ENCODE results near the gene ADAMTSL3. TPM values are rescaled to one million over a fixed set of nuclear protein-coding genes. Genes with fewer than 3 reads are reported as not detected.
A peak's percentile ranks its signal among the peaks of the same experiment; 100 is the strongest.

Gene ADAMTSL3
- total RNA-seq, 1 donor from 2014 or later = 0.41 TPM

DNA sequence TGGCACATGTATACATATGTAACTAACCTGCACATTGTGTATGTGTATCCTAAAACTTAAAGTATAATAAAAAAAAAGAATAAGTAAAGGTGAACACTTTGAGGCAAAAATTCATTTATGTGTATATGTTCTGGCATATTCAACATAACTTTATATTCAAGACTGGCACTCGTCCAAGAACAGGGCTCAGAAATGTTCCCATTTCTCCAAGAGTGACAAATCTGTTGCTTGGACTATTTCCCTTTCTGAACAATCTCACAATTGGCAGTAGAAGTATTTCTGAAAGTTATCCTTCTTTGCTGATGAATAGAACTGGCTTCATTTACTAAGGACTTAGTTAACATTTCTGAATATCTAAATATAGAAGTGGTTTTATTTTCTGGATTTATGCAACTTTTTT, 212.8 kb downstream of the ADAMTSL3 start:
- Histone ChIP-seq H3K27ac (no peak overlapping the region), H3K4me1 (no peaks in the 10 kb centered on the region), H3K36me3 (no peaks in the 10 kb centered on the region), H4K20me1 (ENCODE audit: low read depth) (no peaks in the 10 kb centered on the region), H3K9me3 (ENCODE audit: low read depth) (no peaks in the 10 kb centered on the region), H3K9ac (no peak overlapping the region), H3K79me2 (ENCODE audit: low read depth) (no peaks in the 10 kb centered on the region), H2AFZ (replicated peaks) (no peak overlapping the region), H3K4me3 (no peak overlapping the region), H3K27me3 (no peaks in the 10 kb centered on the region), H3K4me2 (no peak overlapping the region), H3F3A (ENCODE audit: low read depth) (no peaks in the 10 kb centered on the region)
- DNase-seq (ENCODE audit: low spot score) = no peak
- Mint-ChIP-seq H3K9me3 (peaks cover 4% of the 10 kb centered on the region), H3K27ac (no peak overlapping the region), H3K27me3 (ENCODE audit: insufficient read depth, low read depth) (no peaks in the 10 kb centered on the region), H3K4me3 (no peak overlapping the region), H3K36me3 (no peaks in the 10 kb centered on the region), H3K4me1 (peaks cover 4% of the 10 kb centered on the region)
- TF ChIP-seq, protein P1, sequence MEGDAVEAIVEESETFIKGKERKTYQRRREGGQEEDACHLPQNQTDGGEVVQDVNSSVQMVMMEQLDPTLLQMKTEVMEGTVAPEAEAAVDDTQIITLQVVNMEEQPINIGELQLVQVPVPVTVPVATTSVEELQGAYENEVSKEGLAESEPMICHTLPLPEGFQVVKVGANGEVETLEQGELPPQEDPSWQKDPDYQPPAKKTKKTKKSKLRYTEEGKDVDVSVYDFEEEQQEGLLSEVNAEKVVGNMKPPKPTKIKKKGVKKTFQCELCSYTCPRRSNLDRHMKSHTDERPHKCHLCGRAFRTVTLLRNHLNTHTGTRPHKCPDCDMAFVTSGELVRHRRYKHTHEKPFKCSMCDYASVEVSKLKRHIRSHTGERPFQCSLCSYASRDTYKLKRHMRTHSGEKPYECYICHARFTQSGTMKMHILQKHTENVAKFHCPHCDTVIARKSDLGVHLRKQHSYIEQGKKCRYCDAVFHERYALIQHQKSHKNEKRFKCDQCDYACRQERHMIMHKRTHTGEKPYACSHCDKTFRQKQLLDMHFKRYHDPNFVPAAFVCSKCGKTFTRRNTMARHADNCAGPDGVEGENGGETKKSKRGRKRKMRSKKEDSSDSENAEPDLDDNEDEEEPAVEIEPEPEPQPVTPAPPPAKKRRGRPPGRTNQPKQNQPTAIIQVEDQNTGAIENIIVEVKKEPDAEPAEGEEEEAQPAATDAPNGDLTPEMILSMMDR (IDR thresholded peaks at IDR 0.05) = no peak
- no peak for TF ChIP-seq EZH2 (IDR thresholded peaks at IDR 0.05)

DNA sequence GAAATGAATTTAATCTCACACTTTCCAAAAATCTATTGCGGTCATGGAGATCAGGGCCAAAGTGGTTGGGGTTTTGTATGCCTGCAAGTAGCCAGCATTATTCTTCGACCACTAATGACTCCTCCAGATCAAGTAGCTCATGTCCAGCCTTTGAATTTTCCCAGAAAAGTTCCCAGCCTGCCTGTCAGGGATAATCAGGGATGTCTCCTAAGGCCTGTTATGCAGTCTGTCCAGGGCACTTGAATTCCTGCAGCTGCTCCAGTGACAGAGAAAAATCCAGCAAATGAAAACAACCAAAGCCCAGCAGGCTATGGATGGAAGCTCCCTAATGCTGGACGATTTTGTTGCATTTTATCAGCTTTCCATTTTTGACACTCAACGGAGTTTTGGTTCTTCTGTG, 215.4 kb downstream of the ADAMTSL3 start:
- H3K36me3 Mint-ChIP-seq = no peaks in the 10 kb centered on the region
- peaks cover 4% of the 10 kb centered on the region for H3K4me1 Mint-ChIP-seq
- Histone ChIP-seq H4K20me1 (ENCODE audit: low read depth) (no peaks in the 10 kb centered on the region), H3K4me3 (no peak overlapping the region), H3K9me3 (ENCODE audit: low read depth) (no peaks in the 10 kb centered on the region), H3K27ac (no peak overlapping the region), H3K36me3 (no peaks in the 10 kb centered on the region), H3K79me2 (ENCODE audit: low read depth) (no peaks in the 10 kb centered on the region), H3F3A (ENCODE audit: low read depth) (no peaks in the 10 kb centered on the region), H3K9ac (no peak overlapping the region), H3K27me3 (no peaks in the 10 kb centered on the region), H3K4me2 (no peak overlapping the region), H3K4me1 (no peaks in the 10 kb centered on the region), H2AFZ (replicated peaks) (no peak overlapping the region)
- TF ChIP-seq EZH2phosphoT487 (IDR thresholded peaks at IDR 0.05) (no peak), EZH2 (IDR thresholded peaks at IDR 0.05) (no peak)
- TF ChIP-seq, protein P1 (IDR thresholded peaks at IDR 0.05) = no peak
- no peaks in the 10 kb centered on the region for H3K9me3 Mint-ChIP-seq
- H3K4me3 Mint-ChIP-seq = no peak overlapping the region
- no peaks in the 10 kb centered on the region for H3K27me3 Mint-ChIP-seq (ENCODE audit: insufficient read depth, low read depth)
- H3K27ac Mint-ChIP-seq = no peak overlapping the region
- DNase-seq (ENCODE audit: low spot score) = peak; percentile 12

DNA sequence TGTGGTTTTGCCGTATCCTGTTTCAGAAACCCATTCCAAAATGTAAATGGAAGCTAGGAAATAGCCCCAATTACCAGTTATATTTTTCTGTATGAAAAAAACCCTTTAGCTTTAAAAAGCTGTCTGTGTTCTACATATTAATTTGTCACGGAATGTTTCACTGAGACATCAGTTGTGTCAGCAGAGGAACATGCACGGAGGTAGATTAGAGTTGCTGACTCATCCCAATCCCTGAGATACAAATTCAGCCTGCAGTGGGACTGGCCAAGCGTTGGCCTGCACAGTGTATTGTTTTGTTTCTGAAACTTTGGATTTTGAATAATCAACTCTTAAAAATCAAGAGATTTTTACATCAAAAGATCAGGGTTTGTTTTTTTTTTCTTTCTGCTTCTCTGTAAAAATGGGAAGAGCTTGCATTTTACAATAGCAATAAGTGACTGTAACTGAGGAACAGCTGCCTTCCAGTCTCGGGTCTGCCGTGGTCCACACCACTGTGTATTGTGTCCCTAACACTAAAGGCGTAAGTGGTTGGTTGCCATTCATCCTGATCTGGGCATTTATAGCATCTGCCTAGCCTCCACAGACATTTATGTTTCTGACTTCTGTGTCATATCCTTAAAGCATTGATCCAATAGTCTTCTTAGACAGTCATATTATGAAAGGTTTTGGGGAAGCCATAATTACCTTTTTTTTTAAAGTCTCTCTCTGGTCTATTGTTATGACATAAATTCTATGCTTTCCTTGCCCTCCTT, 218.1 kb downstream of the ADAMTSL3 start:
- Histone ChIP-seq H3K4me3 (no peak overlapping the region), H2AFZ (replicated peaks) (no peak overlapping the region), H3K4me1 (no peaks in the 10 kb centered on the region), H4K20me1 (ENCODE audit: low read depth) (no peaks in the 10 kb centered on the region), H3K4me2 (no peak overlapping the region), H3K9ac (no peak overlapping the region), H3K9me3 (ENCODE audit: low read depth) (no peaks in the 10 kb centered on the region), H3K27ac (no peak overlapping the region), H3K27me3 (no peaks in the 10 kb centered on the region), H3K79me2 (ENCODE audit: low read depth) (no peaks in the 10 kb centered on the region), H3K36me3 (no peaks in the 10 kb centered on the region), H3F3A (ENCODE audit: low read depth) (no peaks in the 10 kb centered on the region)
- H3K27ac Mint-ChIP-seq = no peak overlapping the region
- H3K4me1 Mint-ChIP-seq = peaks cover 4% of the 10 kb centered on the region
- no peak overlapping the region for H3K4me3 Mint-ChIP-seq
- TF ChIP-seq EZH2phosphoT487 (IDR thresholded peaks at IDR 0.05) (no peak), EZH2 (IDR thresholded peaks at IDR 0.05) (no peak)
- TF ChIP-seq, protein P1 (IDR thresholded peaks at IDR 0.05) = no peak
- no peaks in the 10 kb centered on the region for H3K27me3 Mint-ChIP-seq (ENCODE audit: insufficient read depth, low read depth)
- no peaks in the 10 kb centered on the region for H3K9me3 Mint-ChIP-seq
- no peak for DNase-seq (ENCODE audit: low spot score)
- H3K36me3 Mint-ChIP-seq = no peaks in the 10 kb centered on the region
